KMS-11 (cell line): ENCODE measurements around the gene DPH6.

ENCODE experiments used
- H2AFZ ChIP-seq: fragments of 200-600 bp; sonication (generic); 2 replicates; pipeline ENCODE4 v1.6.1; 2016; ENCODE audit warnings: antibody characterized with exemption, mixed run types, low read depth
- H3K27ac ChIP-seq: fragments of 200-600 bp; sonication (generic); 2 replicates; pipeline ENCODE4 v1.6.1; 2016; ENCODE audit warnings: mild to moderate bottlenecking, mixed run types
- H3K27me3 ChIP-seq: fragments of 200-600 bp; sonication (generic); 2 replicates; pipeline ENCODE4 v1.6.1; 2017; ENCODE audit warnings: mild to moderate bottlenecking, low read depth, mixed run types, moderate library complexity; ENCODE audit not compliant: insufficient read depth
- H3K36me3 ChIP-seq: fragments of 200-600 bp; sonication (generic); 2 replicates; pipeline ENCODE4 v1.6.1; 2017; ENCODE audit warnings: mild to moderate bottlenecking, mixed run types; ENCODE audit not compliant: insufficient read depth
- H3K4me1 ChIP-seq: fragments of 200-600 bp; sonication (generic); 2 replicates; pipeline ENCODE4 v1.6.1; 2016; ENCODE audit warnings: mild to moderate bottlenecking, low read depth, mixed run types; ENCODE audit not compliant: poor library complexity, severe bottlenecking
- H3K4me2 ChIP-seq: fragments of 200-600 bp; sonication (generic); 2 replicates; pipeline ENCODE4 v1.7.0; 2016; ENCODE audit warnings: mild to moderate bottlenecking, mixed run types
- H3K4me3 ChIP-seq: fragments of 200-600 bp; sonication (generic); IDR thresholded peaks from 2 replicates; pipeline ENCODE4 v1.6.1; 2017; ENCODE audit warnings: low read depth, low read length, mixed read lengths; ENCODE audit not compliant: insufficient read depth
- H3K79me2 ChIP-seq: fragments of 200-600 bp; sonication (generic); 2 replicates; pipeline ENCODE4 v1.6.1; 2016; ENCODE audit warnings: low read depth, mixed run types; ENCODE audit not compliant: insufficient read depth
- H3K9ac ChIP-seq: fragments of 200-600 bp; sonication (generic); 2 replicates; pipeline ENCODE4 v1.6.1; 2016; ENCODE audit warnings: mild to moderate bottlenecking, mixed run types
- H4K20me1 ChIP-seq: fragments of 200-600 bp; sonication (generic); 2 replicates; pipeline ENCODE4 v1.6.1; 2016; ENCODE audit warnings: mild to moderate bottlenecking, mixed run types; ENCODE audit not compliant: insufficient read depth
- TF ChIP-seq, protein P1 (sequence below): fragments of 200-600 bp; sonication (generic); conservative IDR thresholded peaks from 2 replicates; pipeline ENCODE4 v1.6.1; 2017; ENCODE audit warnings: low read depth, mild to moderate bottlenecking, antibody characterized with exemption, low read length, moderate library complexity, mixed read lengths

Gene DPH6

DNA sequence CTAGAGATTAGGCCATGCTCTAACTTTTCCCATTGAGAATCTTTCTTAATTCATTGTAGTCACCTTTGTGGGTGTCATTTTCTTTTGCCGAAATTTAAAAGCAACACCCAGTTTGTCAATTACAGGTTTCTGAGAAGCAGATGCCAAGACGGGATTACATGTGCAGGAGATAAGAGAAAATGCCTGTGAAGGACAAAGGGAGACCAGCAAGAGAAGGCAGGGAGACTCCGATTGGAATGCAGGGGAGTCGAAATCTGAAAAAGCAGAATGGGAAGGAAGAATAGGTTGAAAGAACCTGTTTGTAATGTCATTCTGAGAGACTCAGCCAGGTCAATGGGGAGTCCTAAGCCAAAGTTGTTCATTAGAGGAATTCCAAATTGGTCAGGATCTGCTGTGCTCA lies 3.6 kb upstream of the DPH6 start:
- TF ChIP-seq, protein P1, sequence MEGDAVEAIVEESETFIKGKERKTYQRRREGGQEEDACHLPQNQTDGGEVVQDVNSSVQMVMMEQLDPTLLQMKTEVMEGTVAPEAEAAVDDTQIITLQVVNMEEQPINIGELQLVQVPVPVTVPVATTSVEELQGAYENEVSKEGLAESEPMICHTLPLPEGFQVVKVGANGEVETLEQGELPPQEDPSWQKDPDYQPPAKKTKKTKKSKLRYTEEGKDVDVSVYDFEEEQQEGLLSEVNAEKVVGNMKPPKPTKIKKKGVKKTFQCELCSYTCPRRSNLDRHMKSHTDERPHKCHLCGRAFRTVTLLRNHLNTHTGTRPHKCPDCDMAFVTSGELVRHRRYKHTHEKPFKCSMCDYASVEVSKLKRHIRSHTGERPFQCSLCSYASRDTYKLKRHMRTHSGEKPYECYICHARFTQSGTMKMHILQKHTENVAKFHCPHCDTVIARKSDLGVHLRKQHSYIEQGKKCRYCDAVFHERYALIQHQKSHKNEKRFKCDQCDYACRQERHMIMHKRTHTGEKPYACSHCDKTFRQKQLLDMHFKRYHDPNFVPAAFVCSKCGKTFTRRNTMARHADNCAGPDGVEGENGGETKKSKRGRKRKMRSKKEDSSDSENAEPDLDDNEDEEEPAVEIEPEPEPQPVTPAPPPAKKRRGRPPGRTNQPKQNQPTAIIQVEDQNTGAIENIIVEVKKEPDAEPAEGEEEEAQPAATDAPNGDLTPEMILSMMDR, result no peak
- H3K4me3 ChIP-seq, result no peak overlapping the region
- H4K20me1 ChIP-seq, result no peaks in the 10 kb centered on the region
- no peaks in the 10 kb centered on the region for H3K36me3 ChIP-seq
- H3K9ac ChIP-seq, result no peak overlapping the region
- no peak overlapping the region for H2AFZ ChIP-seq
- no peaks in the 10 kb centered on the region for H3K27me3 ChIP-seq
- H3K4me2 ChIP-seq, result no peak overlapping the region
- H3K4me1 ChIP-seq, result peaks cover 11% of the 10 kb centered on the region
- H3K27ac ChIP-seq, result no peak overlapping the region
- H3K79me2 ChIP-seq, result 0 out of 2 replicates have a peak, but pooled peaks cover 4% of the 10 kb centered on the region

DNA sequence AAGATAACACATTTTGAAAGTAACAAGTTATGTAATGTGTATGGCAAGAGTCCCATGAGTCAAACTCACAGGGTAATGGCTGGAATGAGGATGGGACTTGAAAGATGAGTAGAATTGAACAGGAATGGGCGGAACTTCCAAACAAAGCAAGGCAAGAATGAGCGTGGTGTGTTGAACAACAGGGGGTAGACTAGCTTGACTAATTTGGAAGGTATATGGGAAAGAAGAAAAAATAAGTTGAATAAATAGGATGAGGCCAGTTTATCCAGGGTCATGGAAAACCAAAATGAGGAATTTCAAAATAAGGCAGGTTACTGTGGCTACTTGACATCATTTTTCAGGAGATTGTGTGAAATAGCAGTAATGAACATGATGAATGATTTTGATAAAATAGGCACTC lies 2.5 kb upstream of the DPH6 start:
- no peak overlapping the region for H3K9ac ChIP-seq
- no peak overlapping the region for H2AFZ ChIP-seq
- no peaks in the 10 kb centered on the region for H4K20me1 ChIP-seq
- H3K36me3 ChIP-seq, result no peaks in the 10 kb centered on the region
- H3K27ac ChIP-seq, result no peak overlapping the region
- no peak overlapping the region for H3K4me2 ChIP-seq
- no peaks in the 10 kb centered on the region for H3K27me3 ChIP-seq
- H3K79me2 ChIP-seq, result 0 out of 2 replicates have a peak, but pooled peaks cover 4% of the 10 kb centered on the region
- peaks cover 12% of the 10 kb centered on the region for H3K4me1 ChIP-seq
- no peak overlapping the region for H3K4me3 ChIP-seq
- TF ChIP-seq, protein P1, result no peak

DNA sequence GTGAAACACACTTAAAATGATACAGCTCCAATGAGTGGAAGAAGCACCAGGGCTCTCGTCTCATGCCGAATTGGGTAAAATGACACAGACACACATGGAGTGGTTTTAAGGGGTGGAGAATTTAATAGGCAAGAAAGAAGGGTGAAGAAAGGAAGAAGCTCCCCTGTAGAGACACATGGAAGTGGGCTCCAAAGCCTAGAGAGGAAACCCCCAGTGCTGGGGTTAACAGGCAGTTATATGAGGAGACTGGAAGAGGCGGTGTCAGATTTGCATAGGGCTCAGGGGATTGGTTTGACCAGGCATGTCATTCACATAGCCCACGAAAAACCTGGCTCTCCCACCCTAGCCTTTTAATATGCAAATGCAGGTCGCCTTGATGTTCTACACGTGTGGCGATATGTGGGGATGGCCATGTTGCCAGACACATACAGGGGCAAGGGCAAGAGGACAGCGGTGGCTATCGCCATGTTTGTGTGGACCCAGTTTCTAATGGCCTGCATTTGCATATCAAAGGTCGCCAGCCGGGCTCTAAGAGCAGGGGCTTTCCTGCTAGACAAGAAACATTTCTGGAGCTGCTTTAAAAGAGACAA lies 1.9 kb upstream of the DPH6 start:
- H3K9ac ChIP-seq, result no peak overlapping the region
- H3K4me3 ChIP-seq, result no peak overlapping the region

DNA sequence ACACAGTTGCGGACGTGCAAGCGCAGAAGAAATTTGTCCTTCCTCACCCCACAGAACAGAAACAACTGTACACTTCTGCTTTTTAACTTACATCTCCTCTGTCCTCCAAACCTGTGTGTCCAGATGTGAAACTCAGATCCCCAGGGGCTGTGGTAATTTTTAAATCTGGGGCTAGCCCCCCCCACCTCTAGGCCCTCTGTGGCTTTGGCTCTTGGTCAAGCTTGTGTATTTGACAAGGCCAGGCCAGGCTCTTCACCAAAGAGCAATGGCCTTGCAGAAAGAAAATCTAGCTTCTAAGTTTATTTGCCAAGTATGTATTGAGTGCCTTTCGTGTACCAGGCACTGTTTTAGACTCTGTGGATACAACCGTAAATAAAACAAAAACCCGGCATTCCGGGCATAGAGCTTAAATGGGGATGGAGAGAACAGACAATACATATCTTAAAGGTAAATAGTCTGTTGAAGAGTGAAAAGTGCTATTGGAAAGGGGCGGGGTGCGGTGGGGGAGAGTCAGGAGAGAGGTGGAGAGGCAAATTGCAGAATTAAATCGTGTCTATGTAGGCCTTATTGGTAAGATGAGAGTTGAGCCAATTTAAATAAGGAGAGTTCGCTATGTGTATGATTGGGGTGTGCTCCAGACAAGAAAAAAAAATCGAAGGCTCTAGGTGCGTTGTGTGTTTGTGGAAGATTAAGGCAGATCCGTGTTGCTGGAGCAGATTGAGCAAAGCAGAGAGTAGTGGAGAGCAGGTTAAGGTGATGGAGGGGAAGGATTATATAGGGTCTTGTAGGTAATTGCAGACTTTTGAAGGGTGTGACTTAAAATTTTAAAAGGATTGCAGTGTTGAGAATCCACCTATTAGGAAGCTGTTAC lies 781 bp upstream of the DPH6 start:
- H3K27ac ChIP-seq, result peak overlapping the region; percentile 99
- TF ChIP-seq, protein P1, result no peak

More for the DNA sequence above, 1.9 kb upstream of the DPH6 start:
- no peaks in the 10 kb centered on the region for H4K20me1 ChIP-seq
- no peak overlapping the region for H3K27ac ChIP-seq
- H3K27me3 ChIP-seq, result no peaks in the 10 kb centered on the region
- TF ChIP-seq, protein P1, result no peak
- H2AFZ ChIP-seq, result no peak overlapping the region
- peaks cover 12% of the 10 kb centered on the region for H3K4me1 ChIP-seq
- H3K4me2 ChIP-seq, result no peak overlapping the region
- H3K79me2 ChIP-seq, result 0 out of 2 replicates have a peak, but pooled peaks cover 4% of the 10 kb centered on the region
- H3K36me3 ChIP-seq, result no peaks in the 10 kb centered on the region

More for the DNA sequence above, 781 bp upstream of the DPH6 start:
- no peaks in the 10 kb centered on the region for H4K20me1 ChIP-seq
- 0 out of 2 replicates have a peak, but pooled peaks cover 4% of the 10 kb centered on the region for H3K79me2 ChIP-seq
- H3K27me3 ChIP-seq, result no peaks in the 10 kb centered on the region
- peak overlapping the region; percentile 99 for H3K9ac ChIP-seq
- peak overlapping the region; percentile 97 for H3K4me2 ChIP-seq
- H3K4me1 ChIP-seq, result peaks cover 12% of the 10 kb centered on the region
- H2AFZ ChIP-seq, result peak overlapping the region; percentile 98
- H3K4me3 ChIP-seq, result no peak overlapping the region
- H3K36me3 ChIP-seq, result no peaks in the 10 kb centered on the region
